Stimulated activated CD4-positive, alpha-beta T cell treated with anti-CD3 and anti-CD28 coated beads, Interleukin-1b, Interleukin-23, amount 100 ng/mL, for 4 hours (primary cell): ENCODE results near the gene CNIH3.
A peak's percentile ranks its signal among the peaks of the same experiment; 100 is the strongest.

Experiments used
- DNase-seq, 2 donors: peaks; one replicate each; pipeline ENCODE4 v3.0.0-alpha.2; 2020; ENCODE audit warnings: low read depth in 2 of 2

CNIH3 gene

GRCh38 chr1:224616756-224617409, 766 bp downstream of the CNIH3 start:
- no peak for DNase-seq

GRCh38 chr1:224617410-224618355, 1.6 kb downstream of the CNIH3 start:
- no peak for DNase-seq

- no peak for DNase-seq
Measured at GRCh38 chr1:224619209-224619608, 3.1 kb downstream of the CNIH3 start.

DNA sequence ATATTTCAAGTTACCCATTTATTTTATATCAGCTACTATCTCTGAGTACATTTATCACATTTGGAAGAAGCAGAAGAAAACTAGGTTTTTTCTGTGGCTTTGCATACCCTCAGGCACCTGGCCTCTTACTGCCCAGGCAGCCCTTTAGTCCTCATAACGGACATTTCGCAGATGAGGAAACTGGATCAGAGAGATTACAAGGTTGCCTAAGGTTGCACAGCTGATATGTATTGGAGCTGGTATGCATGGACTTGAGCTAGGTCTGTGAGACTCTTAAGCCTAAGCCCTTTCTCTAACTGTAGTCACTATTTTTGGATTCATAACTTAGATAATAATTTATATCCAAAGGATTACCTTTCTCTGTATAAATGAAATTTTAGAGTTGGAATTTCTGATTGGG, 4.0 kb downstream of the CNIH3 start:
- no peak for DNase-seq

- no peak for DNase-seq
Measured at GRCh38 chr1:224621813-224622682, 5.9 kb downstream of the CNIH3 start.

DNA sequence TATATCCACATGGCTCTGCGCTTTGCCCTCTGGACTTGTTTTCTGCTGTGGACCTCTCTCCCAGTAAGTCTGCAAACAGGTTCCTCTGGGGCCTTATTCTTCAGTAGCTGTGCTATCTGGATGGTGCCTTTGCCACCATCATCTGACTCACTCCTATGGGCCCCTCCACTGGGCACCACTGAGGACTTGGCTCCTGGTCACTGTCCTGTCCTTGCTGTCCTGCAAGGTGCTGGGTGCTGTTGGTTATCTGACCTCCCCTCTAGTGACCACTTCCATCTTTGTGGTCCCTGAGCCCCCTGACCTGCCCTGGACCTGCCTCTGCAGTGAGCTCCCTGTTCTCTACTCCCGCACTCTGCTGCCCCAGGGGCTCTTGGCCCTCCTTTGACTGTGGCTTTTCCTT, 6.7 kb downstream of the CNIH3 start:
- DNase-seq, result no peak

DNA sequence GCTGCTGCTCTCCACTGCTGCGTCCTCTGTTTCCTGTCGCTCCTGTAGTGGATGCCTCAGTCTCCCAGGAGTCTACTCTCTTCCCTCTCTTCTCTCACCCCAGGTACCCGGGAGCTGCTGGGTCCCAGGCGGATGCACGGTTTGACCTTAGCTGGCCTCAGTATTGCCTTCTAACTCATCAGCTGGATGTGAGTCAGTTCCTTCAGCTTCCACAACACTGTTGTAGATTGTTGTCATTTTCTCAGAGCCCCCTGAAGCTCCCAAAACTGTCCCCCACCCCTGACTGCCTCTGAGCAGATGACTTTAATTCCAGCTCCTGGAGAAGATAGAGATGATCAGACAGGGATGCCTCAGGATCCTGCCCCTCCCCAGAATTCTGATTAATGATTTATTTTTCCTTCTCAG, 7.2 kb downstream of the CNIH3 start:
- DNase-seq, result no peak

DNA sequence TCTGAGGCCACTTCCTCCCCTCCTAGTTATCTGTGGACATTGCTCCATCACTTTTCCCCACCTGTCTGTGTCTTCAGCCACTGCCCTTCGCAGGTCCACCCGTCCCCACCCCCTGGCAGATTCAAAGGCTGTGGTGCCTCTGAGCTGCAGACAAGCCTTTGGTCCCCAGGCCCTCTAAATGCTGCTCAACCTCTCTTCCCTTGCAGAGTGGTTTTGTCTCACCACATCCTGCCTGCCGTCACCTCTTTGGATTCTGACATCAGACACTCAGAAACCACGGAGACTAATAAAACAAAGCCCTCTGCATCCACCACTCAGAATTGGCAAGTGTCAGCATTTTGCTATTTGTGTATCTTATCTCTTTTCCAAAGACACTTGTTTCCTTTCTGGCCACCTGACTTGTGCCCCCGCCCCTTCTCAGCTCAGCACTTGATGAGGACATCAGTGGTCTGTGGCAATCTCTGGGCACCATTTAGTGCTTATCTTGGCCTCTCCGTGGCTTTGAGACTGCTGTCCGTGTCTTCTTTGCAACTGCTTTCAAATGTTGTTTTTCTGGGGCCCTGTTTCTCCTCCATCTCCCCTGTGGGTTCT, 7.7 kb downstream of the CNIH3 start:
- DNase-seq, result peak in 1 of 2 donors; percentile 21

GRCh38 chr1:224624432-224624831, 8.3 kb downstream of the CNIH3 start:
- no peak for DNase-seq

GRCh38 chr1:224626042-224626441, 9.9 kb downstream of the CNIH3 start:
- no peak for DNase-seq

DNA sequence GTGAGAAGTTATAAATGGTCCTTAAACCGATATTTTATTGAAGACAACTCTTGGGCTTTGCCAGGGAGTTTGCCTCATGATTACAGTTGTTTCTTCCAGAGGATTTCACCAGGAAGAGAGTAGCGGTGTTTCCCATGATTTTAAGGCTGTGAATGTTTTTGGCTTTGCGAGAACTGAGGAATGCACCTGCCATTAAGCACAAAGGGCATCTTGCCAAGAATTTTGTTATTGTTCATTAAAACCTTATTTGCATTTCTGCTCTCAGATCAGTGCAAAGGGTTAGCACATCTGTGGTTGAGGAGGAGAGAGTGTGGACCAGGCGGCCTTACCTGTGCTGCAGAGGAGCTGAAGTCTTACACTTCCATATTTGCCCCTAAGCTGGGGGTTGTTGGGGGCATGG, 13.8 kb downstream of the CNIH3 start:
- no peak for DNase-seq

GRCh38 chr1:224631462-224632115, 15.5 kb downstream of the CNIH3 start:
- DNase-seq, result no peak

DNA sequence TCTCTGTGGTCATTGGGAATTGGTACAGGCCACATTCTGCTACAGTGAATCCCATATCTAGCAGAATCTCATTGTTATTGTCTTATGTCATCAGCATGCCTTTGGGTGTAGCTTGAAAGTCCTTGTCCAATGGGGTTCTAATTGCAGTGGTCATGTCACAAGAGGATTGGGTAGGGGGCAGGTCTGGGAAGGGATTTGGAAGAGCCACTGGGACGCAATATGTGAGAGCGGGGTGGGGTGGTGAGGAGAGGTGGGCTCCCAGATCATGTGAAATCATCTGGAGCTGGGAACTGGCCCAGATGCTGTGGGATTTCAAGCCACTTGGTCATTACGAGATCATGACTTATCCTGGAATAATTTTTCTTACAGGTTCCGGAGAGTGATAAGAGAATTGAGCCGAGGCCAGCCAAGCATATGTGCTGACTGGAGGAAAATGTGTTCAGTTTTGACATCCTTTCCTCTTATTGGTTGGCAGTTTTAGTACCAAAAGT, 16.3 kb downstream of the CNIH3 start:
- no peak for DNase-seq

- no peak for DNase-seq
Measured at GRCh38 chr1:224632921-224633321, 16.8 kb downstream of the CNIH3 start.

- no peak for DNase-seq
Measured at GRCh38 chr1:224635356-224635755, 19.2 kb downstream of the CNIH3 start.

GRCh38 chr1:224637515-224637914, 21.4 kb downstream of the CNIH3 start:
- no peak for DNase-seq

DNA sequence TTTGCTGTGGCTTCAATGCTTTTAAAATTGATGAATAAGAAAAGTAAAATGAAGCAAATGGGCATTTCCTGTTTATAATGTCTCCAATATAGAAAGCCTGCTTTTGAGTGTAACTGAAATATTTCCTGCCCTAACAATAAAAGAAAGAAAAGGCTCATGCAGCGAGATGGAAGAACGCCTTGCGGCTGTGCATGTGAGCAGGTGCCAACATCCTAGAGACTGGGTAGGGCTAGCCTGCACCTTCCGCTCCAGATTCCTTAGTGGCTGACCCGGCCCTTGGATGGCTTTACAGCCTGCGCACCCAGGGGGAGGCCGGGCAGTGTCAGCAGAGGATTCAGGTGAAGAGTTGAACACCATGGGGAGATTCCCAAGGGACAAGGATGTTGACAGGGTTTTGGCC, 21.8 kb downstream of the CNIH3 start:
- no peak for DNase-seq

DNA sequence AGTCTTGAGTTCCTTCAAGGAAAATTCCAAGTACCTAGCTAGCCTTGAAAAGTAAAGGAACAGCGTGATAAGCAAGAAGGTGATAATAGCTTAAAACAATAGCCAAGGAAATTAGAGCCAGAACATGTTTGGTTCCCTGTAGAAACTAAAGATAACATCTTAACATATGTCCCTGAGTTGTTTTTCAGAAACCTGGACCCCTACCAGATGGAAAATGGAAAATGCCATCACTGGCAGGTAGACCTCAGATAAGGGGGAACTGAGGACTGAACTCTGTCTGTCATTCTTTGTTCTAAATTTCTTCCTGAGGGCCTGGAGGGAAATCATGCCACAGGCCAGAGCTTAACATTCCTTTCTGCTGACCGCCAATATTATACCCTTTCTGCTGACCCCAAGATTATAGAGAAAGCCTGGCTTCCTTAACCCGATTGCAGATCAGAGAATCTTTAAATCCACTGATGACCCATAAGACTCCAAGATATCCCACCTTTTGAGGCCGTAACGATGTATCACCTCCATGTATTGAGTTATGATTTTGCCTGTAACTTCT, 23.4 kb downstream of the CNIH3 start:
- no peak for DNase-seq

GRCh38 chr1:224640018-224640417, 23.9 kb downstream of the CNIH3 start:
- DNase-seq, result no peak

GRCh38 chr1:224640587-224640986, 24.5 kb downstream of the CNIH3 start:
- no peak for DNase-seq

- DNase-seq, result no peak
Measured at GRCh38 chr1:224641030-224641429, 24.9 kb downstream of the CNIH3 start.
